GM12891 (cell line): ENCODE data around the gene PPP1R3C.

Experiments
- POLR2A ChIP-seq: IDR thresholded peaks from 2 replicates; pipeline ENCODE4 v1.6.1; 2011; ENCODE audit warnings: low read depth, low read length, control low read depth
- POLR2AphosphoS5 ChIP-seq: IDR thresholded peaks from 2 replicates; pipeline ENCODE4 v1.6.1; 2011; ENCODE audit warnings: low read depth, low read length, control low read depth

- TF ChIP-seq POLR2A = no peak
- TF ChIP-seq POLR2AphosphoS5 = no peak
These were observed 10.2 kb upstream of the PPP1R3C start for GRCh38 chr10:91642831-91643692.
